K562 (cell line): ENCODE measurements around the gene SNRNP200. TPM values are rescaled to one million over a fixed set of nuclear protein-coding genes. Genes with fewer than 3 reads are reported as not detected.

Source experiments
- ATF1 ChIP-seq, 2 experiments: fragments of 450-650 bp in 1 of 2; IDR thresholded peaks; 2 replicates each; pipeline ENCODE4 v1.6.1; 2016; ENCODE audit warnings: missing compliant biosample characterization in 1 of 2, missing genetic modification characterization in 1 of 2
- CHD4 ChIP-seq: fragments of 200-600 bp; sonication (generic); IDR thresholded peaks from 3 replicates; pipeline ENCODE4 v1.6.1; 2012; ENCODE audit warnings: low read depth, mild to moderate bottlenecking, mixed read lengths, low read length, inconsistent platforms; ENCODE audit not compliant: insufficient read depth, insufficient replicate concordance, poor library complexity, severe bottlenecking
- HEY1 ChIP-seq: fragments of 250-450 bp; sonication (Bioruptor Pico); IDR thresholded peaks from 2 replicates; pipeline ENCODE4 v1.5.0; 2020; ENCODE audit warnings: mild to moderate bottlenecking, moderate library complexity, borderline replicate concordance
- LARP7 ChIP-seq: fragments of 450-650 bp; IDR thresholded peaks from 2 replicates; pipeline ENCODE4 v1.6.1; 2016
- MCM5 ChIP-seq: fragments of 450-650 bp; IDR thresholded peaks from 2 replicates; pipeline ENCODE4 v1.6.1; 2016; ENCODE audit warnings: low read depth
- MXD1 ChIP-seq: fragments of 250-450 bp; sonication (Bioruptor Pico); IDR thresholded peaks from 2 replicates; pipeline ENCODE4 v1.8.0; 2021; ENCODE audit warnings: borderline replicate concordance, mild to moderate bottlenecking, moderate library complexity; ENCODE audit not compliant: poor library complexity, severe bottlenecking
- NFIX ChIP-seq: fragments of 250-450 bp; sonication (Bioruptor Pico); IDR thresholded peaks from 2 replicates; pipeline ENCODE4 v1.4.0; 2020; ENCODE audit warnings: low read depth, mild to moderate bottlenecking, moderate library complexity
- PATZ1 ChIP-seq: fragments of 250-450 bp; sonication (Bioruptor Pico); IDR thresholded peaks from 2 replicates; pipeline ENCODE4 v1.5.0; 2020; ENCODE audit warnings: mild to moderate bottlenecking, borderline replicate concordance
- STAT5B ChIP-seq: fragments of 250-450 bp; sonication (Bioruptor Pico); IDR thresholded peaks from 2 replicates; pipeline ENCODE4 v1.8.0; 2021; ENCODE audit warnings: mild to moderate bottlenecking, inconsistent platforms
- SUPT5H ChIP-seq: fragments of 450-650 bp; IDR thresholded peaks from 2 replicates; pipeline ENCODE4 v1.6.1; 2016
- TAF9B ChIP-seq: fragments of 450-650 bp; IDR thresholded peaks from 2 replicates; pipeline ENCODE4 v1.6.1; 2018; ENCODE audit warnings: mild to moderate bottlenecking; ENCODE audit not compliant: partially characterized antibody
- TBL1XR1 ChIP-seq, 2 experiments: IDR thresholded peaks; 2 replicates each; pipeline ENCODE4 v1.6.1; 2012; ENCODE audit warnings: improper control_type of control experiment in 2 of 2, low read length in 2 of 2, mild to moderate bottlenecking in 1 of 2
- XRCC3 ChIP-seq: fragments of 450-650 bp; IDR thresholded peaks from 2 replicates; pipeline ENCODE4 v1.6.1; 2017; ENCODE audit warnings: mild to moderate bottlenecking, moderate library complexity
- ZNF121 ChIP-seq: sonication (generic); formaldehyde crosslinking; conservative IDR thresholded peaks from 2 replicates; pipeline ENCODE4 v1.8.0; 2022; ENCODE audit warnings: missing genetic modification reagents
- ZNF695 ChIP-seq: fragments of 450-650 bp; formaldehyde crosslinking; IDR thresholded peaks from 2 replicates; pipeline ENCODE4 v1.4.0; 2020; ENCODE audit warnings: mild to moderate bottlenecking, moderate library complexity
- polyA plus RNA-seq, 8 experiments: library from polyadenylated mRNA; depleted of rRNA in 4 of 8; stranded (reverse) in 5 of 8; unstranded in 3 of 8; fragments of >200 nt; fragmentation: Nextera tagmentation in 2 of 8; fragmentation: Illumina TruSeq in 1 of 8; extraction: Ambion mirVana in 2 of 8; extraction: Trizol in 1 of 8; gene quantifications; 2 replicates each; pipeline versions ENCODE4 v1.2.1 to v1.2.3, GENCODE V29; 2011 to 2014; ENCODE audit warnings: inconsistent platforms in 1 of 8, missing spikeins in 1 of 8
- total RNA-seq, 7 experiments: library from RNA; depleted of rRNA in 6 of 7; stranded (reverse); fragments of >200 nt in 6 of 7; fragmentation: Illumina TruSeq in 2 of 7; extraction: Trizol in 2 of 7; gene quantifications; 2 replicates each; pipeline versions ENCODE4 v1.2.1 to v1.2.3, GENCODE V29; 2011 to 2021; ENCODE audit warnings: low replicate concordance in 1 of 7
- TF ChIP-seq, protein P1 (sequence below), 2 experiments: fragments of 450-650 bp; formaldehyde crosslinking in 1 of 2; IDR thresholded peaks; 2 replicates each; pipeline versions ENCODE4 v1.4.0 to v1.6.1; 2014 to 2020; ENCODE audit warnings: mild to moderate bottlenecking in 2 of 2, borderline replicate concordance in 1 of 2, low read depth in 1 of 2

Gene SNRNP200
- total and polyA plus RNA-seq, 9 of the 15 experiments (the other 6 are each of a cell fraction or from before 2014, with no cell fraction given): 76.1 to 231 (median 155) TPM

- TF ChIP-seq, protein P1, sequence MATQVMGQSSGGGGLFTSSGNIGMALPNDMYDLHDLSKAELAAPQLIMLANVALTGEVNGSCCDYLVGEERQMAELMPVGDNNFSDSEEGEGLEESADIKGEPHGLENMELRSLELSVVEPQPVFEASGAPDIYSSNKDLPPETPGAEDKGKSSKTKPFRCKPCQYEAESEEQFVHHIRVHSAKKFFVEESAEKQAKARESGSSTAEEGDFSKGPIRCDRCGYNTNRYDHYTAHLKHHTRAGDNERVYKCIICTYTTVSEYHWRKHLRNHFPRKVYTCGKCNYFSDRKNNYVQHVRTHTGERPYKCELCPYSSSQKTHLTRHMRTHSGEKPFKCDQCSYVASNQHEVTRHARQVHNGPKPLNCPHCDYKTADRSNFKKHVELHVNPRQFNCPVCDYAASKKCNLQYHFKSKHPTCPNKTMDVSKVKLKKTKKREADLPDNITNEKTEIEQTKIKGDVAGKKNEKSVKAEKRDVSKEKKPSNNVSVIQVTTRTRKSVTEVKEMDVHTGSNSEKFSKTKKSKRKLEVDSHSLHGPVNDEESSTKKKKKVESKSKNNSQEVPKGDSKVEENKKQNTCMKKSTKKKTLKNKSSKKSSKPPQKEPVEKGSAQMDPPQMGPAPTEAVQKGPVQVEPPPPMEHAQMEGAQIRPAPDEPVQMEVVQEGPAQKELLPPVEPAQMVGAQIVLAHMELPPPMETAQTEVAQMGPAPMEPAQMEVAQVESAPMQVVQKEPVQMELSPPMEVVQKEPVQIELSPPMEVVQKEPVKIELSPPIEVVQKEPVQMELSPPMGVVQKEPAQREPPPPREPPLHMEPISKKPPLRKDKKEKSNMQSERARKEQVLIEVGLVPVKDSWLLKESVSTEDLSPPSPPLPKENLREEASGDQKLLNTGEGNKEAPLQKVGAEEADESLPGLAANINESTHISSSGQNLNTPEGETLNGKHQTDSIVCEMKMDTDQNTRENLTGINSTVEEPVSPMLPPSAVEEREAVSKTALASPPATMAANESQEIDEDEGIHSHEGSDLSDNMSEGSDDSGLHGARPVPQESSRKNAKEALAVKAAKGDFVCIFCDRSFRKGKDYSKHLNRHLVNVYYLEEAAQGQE (IDR thresholded peaks at IDR 0.05; ENCODE audit: borderline replicate concordance): no peak
- TF ChIP-seq, protein P1 (CRISPR knock-in tag; IDR thresholded peaks at IDR 0.05; ENCODE audit: low read depth): no peak
- TF ChIP-seq HEY1 (CRISPR knock-in tag) (no peak), MXD1 (CRISPR knock-in tag) (peak; percentile 44), XRCC3 (no peak), ATF1 (CRISPR knock-in tag; IDR thresholded peaks at IDR 0.05) (no peak; the same call in 1 of the 2 replicates), ATF1 (tag; IDR thresholded peaks at IDR 0.05) (peak; percentile 97), SUPT5H (peak; percentile 86), ZNF695 (CRISPR knock-in tag) (no peak), MCM5 (no peak), ZNF121 (no peak), TBL1XR1 (IDR thresholded peaks at IDR 0.05; ENCODE audit: low read length in 2 of 2) (peak in 1 of 2 experiments; percentile 54; a peak in 1 of 4 replicates), PATZ1 (CRISPR knock-in tag) (no peak), NFIX (no peak), STAT5B (CRISPR knock-in tag) (no peak), CHD4 (no peak), TAF9B (no peak), LARP7 (no peak)
Observed at GRCh38 chr2:96265840-96266679, 39.3 kb downstream of the SNRNP200 start, which contains the start of the genes CIAO1 and TMEM127 (continued).
